ENCODE results near the gene PSMB2. TPM values are rescaled to one million over a fixed set of nuclear protein-coding genes. Genes with fewer than 3 reads are reported as not detected.

PSMB2 gene
- total RNA-seq, 1 experiment from 2014 or later, result 122 TPM

GRCh38 chr1:35622510-35623178, 18.7 kb downstream of the PSMB2 start:
- RAD21 ChIA-PET (ENCODE audit: low non-redundant PET in 1 of 2, low total read pairs in 2 of 2, uncharacterized antibody in 2 of 2, unreplicated experiment in 2 of 2), result no interaction called here
- Histone ChIP-seq H3K36me3 (ENCODE audit: control insufficient read depth in 1 of 2, insufficient read depth in 2 of 2, low read length in 2 of 2) (peaks cover 25 to 34% of the 10 kb centered on the region in 2 experiments; a peak in 3 of 4 replicates), H3K9ac (ENCODE audit: low read length) (no peak overlapping the region), H3K4me3 (replicated peaks in 1 of 2; ENCODE audit: low read depth in 1 of 2, low read length in 2 of 2) (no peak overlapping the region), H3K4me2 (ENCODE audit: low read length) (no peak overlapping the region), H3K27me3 (ENCODE audit: insufficient read depth, low read length) (no peaks in the 10 kb centered on the region), H3K79me2 (ENCODE audit: insufficient read depth, low read length) (peaks cover 95% of the 10 kb centered on the region), H3K9me3 (ENCODE audit: control insufficient read depth in 1 of 2, insufficient read depth in 1 of 2, low read depth in 1 of 2, low read length in 2 of 2) (no peaks in the 10 kb centered on the region), H4K20me1 (ENCODE audit: insufficient read depth) (peaks cover 24% of the 10 kb centered on the region; the same call in 1 of the 2 replicates), H3K4me1 (ENCODE audit: control insufficient read depth in 1 of 2, insufficient read depth in 2 of 2, low read length in 2 of 2) (no peaks in the 10 kb centered on the region), H2AFZ (ENCODE audit: low read depth, low read length, poor library complexity, severe bottlenecking) (no peak overlapping the region), H3K27ac (ENCODE audit: low read depth, low read length) (no peak overlapping the region), H3K9me2 (ENCODE audit: insufficient read depth) (no peaks in the 10 kb centered on the region)
- TF ChIP-seq SRF (IDR thresholded peaks at IDR 0.05; ENCODE audit: low read depth) (no peak), RAD21 (IDR thresholded peaks at IDR 0.05; ENCODE audit: low read depth) (no peak), YY1 (IDR thresholded peaks at IDR 0.05; ENCODE audit: extremely low read depth, insufficient replicate concordance, low read depth, low read length) (no peak), REST (IDR thresholded peaks at IDR 0.05; ENCODE audit: low read depth) (no peak), TCF7L2 (IDR thresholded peaks at IDR 0.05; ENCODE audit: borderline replicate concordance, extremely low read depth, insufficient read depth, insufficient read length) (no peak), CEBPB (IDR thresholded peaks at IDR 0.05; ENCODE audit: low read depth) (no peak), POLR2AphosphoS5 (IDR thresholded peaks at IDR 0.05; ENCODE audit: low read depth, low read length) (no peak), EGR1 (IDR thresholded peaks at IDR 0.05; ENCODE audit: low read depth) (no peak), JUND (IDR thresholded peaks at IDR 0.05) (no peak), EZH2phosphoT487 (IDR thresholded peaks at IDR 0.05; ENCODE audit: borderline replicate concordance) (no peak), SP1 (IDR thresholded peaks at IDR 0.05; ENCODE audit: low read depth) (no peak), ELF1 (IDR thresholded peaks at IDR 0.05; ENCODE audit: borderline replicate concordance, low read depth) (no peak), EZH2 (IDR thresholded peaks at IDR 0.05) (no peak), FOSL1 (IDR thresholded peaks at IDR 0.05; ENCODE audit: low read depth) (no peak)
- BruUV-seq (replicated peaks), result no TSS peak
- POLR2A ChIA-PET, result no interaction called here
- intact Hi-C loops (cut with micrococcal nuclease), result no loop called here
- CTCF ChIA-PET, result no interaction called here
- ATAC-seq, result no peak
- DNase-seq (ENCODE audit: low read depth, low spot score), result no peak

All from HCT116 (cell line).